Measurements from ENCODE around the gene TMEM38B.
"Not testable (repeated sequence)": the region's sequence is repeated elsewhere in the genome, so short reads cannot be mapped to it uniquely, and the experiment has no call there.

Gene TMEM38B

GRCh38 chr9:105693435-105694189 lies 729 bp upstream of the TMEM38B start:
- Histone ChIP-seq H3K27ac (ENCODE audit: low read depth, low read length) (no peak overlapping the region), H3K27me3 (ENCODE audit: control insufficient read depth, insufficient read depth, low read length) (no peaks in the 10 kb centered on the region), H3K9ac (ENCODE audit: low read length) (peak overlapping the region; percentile 32), H3K4me3 (ENCODE audit: low read length) (peak overlapping the region; percentile 87), H3K4me1 (ENCODE audit: control insufficient read depth, insufficient read depth, low read length) (peaks cover 5% of the 10 kb centered on the region), H3K36me3 (ENCODE audit: control insufficient read depth, insufficient read depth, low read length) (no peaks in the 10 kb centered on the region)

DNA sequence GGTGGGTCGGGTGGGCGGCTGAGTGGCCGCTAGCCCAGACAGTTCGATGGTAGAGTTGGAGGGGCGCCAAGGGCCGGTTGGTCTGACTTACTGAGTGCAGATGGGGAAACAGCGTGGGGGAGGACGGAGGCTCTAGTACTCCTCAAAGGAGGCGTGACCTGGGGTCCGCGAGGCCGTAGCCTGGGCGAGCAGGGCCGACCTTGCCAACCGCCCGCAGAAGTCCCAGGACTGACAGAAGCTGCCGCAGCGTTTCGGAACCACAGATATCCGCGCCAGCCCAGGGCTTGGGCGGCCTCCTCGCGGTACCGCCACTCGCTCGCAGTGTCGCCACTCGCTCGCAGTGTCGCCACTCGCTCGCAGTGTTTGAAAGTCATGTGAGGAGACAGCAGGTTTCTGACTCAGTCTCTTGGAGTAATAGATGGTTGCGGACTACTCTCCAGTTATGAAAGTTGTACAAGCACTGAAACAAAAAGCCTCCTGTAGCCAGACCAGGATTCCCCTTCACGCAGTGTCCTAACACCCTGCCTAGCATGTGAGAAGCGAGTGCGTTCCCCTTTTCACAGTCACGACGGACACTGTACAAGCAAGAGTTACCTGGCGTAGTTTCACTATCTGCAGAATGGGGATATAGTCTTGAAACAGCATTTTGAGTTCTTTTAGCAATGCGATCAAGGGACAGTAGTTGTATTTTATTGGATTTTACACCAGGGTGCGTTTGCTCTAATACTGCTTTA lies 674 bp downstream of the TMEM38B start:
- Histone ChIP-seq H3K4me3 (ENCODE audit: low read length) (peak overlapping the region; percentile 87), H3K4me1 (ENCODE audit: control insufficient read depth, insufficient read depth, low read length) (peaks cover 5% of the 10 kb centered on the region), H3K27me3 (ENCODE audit: control insufficient read depth, insufficient read depth, low read length) (no peaks in the 10 kb centered on the region)

DNA sequence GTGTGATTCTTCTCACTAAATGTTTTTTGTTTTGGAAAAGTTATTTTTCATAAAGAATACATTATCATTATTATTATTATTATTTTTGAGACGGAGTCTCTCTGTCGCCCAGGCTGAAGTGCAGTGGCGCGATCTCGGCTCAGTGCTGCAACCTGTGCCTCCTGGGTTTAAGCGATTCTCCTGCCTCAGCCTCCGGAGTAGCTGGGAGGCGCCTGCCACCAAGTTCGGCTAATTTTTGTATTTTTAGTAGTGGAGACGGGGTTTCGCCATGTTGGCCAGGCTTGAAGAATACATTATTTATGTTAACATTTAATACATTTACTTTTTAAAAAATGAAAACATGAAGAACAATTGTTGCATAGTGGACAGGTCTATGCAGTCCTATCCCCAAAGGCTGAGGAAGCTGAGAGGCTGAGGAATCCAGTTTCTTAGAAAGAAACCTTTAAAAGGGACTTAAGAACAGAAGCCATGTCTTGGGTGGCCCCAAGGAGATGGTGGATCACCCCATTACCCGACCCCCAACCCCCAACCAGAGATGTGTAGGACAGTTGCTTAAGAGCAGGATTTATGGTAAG lies 2.0 kb downstream of the TMEM38B start:
- Histone ChIP-seq H3K4me1 (ENCODE audit: control insufficient read depth, insufficient read depth, low read length) (peaks cover 5% of the 10 kb centered on the region), H3K27ac (ENCODE audit: low read depth, low read length) (no peak overlapping the region), H3K27me3 (ENCODE audit: control insufficient read depth, insufficient read depth, low read length) (no peaks in the 10 kb centered on the region), H3K9ac (ENCODE audit: low read length) (no peak overlapping the region), H3K4me3 (ENCODE audit: low read length) (no peak overlapping the region), H3K36me3 (ENCODE audit: control insufficient read depth, insufficient read depth, low read length) (no peaks in the 10 kb centered on the region)

More for the DNA sequence above, 674 bp downstream of the TMEM38B start:
- Histone ChIP-seq H3K9ac (ENCODE audit: low read length) (peak overlapping the region; percentile 52), H3K36me3 (ENCODE audit: control insufficient read depth, insufficient read depth, low read length) (no peaks in the 10 kb centered on the region), H3K27ac (ENCODE audit: low read depth, low read length) (peak overlapping the region; percentile 12)

DNA sequence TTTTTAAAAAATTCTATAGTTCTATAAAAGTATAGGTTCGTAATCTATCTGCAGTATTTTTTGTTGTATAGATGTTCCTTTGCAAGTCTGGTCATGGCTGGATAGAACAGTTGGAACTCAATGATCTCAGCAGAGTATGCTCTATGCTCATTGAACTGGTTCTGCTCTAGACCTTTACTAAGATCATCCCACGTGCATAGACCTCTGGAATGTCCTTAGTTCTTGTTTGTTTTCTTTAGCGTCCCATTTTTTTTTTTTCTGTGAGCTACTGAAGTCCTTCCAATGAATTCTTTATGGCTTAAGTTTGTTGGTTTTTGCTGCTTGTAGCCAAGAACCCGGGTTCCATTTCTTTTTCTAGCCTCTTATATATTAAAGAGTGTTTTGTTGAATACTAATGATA lies 3.5 kb downstream of the TMEM38B start:
- H3K27ac ChIP-seq (ENCODE audit: low read depth, low read length) = no peak overlapping the region
- no peaks in the 10 kb centered on the region for H3K36me3 ChIP-seq (ENCODE audit: control insufficient read depth, insufficient read depth, low read length)
- peaks cover 5% of the 10 kb centered on the region for H3K4me1 ChIP-seq (ENCODE audit: control insufficient read depth, insufficient read depth, low read length)
- no peak overlapping the region for H3K4me3 ChIP-seq (ENCODE audit: low read length)
- H3K27me3 ChIP-seq (ENCODE audit: control insufficient read depth, insufficient read depth, low read length) = no peaks in the 10 kb centered on the region
- H3K9ac ChIP-seq (ENCODE audit: low read length) = no peak overlapping the region

DNA sequence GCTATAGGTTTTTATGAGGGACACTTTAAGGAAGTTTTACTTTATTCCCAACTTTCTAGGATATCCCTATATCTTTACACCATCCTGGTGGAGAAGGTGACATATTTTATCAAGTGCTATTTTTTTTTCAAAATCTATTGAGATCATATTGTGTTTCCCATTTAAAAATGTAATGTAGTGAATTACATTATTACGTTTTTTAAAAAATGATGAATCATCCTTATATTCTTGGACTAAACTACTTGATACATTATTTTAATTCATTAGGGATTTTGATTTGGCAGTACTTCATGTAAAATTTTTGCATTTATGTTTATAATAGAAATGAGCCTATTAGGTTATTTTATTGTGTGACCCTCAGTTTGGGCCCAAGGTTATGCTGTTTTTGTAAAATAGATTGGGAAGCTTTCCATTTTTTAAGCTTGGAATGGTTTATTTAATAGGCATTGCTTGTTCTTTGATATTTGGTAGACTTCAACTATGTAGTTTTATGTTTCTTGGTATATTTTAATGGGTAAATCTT lies 4.1 kb downstream of the TMEM38B start:
- peaks cover 5% of the 10 kb centered on the region for H3K4me1 ChIP-seq (ENCODE audit: control insufficient read depth, insufficient read depth, low read length)
- H3K36me3 ChIP-seq (ENCODE audit: control insufficient read depth, insufficient read depth, low read length) = no peaks in the 10 kb centered on the region
- H3K4me3 ChIP-seq (ENCODE audit: low read length) = no peak overlapping the region
- H3K27me3 ChIP-seq (ENCODE audit: control insufficient read depth, insufficient read depth, low read length) = no peaks in the 10 kb centered on the region
- no peak overlapping the region for H3K27ac ChIP-seq (ENCODE audit: low read depth, low read length)
- H3K9ac ChIP-seq (ENCODE audit: low read length) = no peak overlapping the region

DNA sequence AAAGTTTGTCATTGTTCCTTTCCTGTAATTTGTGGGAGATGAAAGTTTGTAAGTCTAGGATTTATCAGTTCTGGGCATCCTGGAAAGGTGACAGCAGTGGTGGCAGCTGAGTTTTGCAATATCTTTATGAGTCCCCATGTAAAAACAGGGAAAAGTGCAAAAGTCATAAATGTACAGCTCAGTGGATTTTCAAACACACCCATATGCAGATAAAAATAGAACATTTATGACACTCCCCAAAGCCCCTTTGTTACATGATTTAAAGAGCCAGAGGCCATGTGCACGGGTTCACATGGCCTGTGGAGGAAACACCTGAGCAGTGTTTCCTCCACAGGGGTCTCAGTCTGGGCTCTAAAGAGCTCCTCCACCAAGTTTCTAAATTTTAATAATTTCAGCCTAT lies 6.3 kb downstream of the TMEM38B start:
- no peak overlapping the region for H3K9ac ChIP-seq (ENCODE audit: low read length)
- no peaks in the 10 kb centered on the region for H3K27me3 ChIP-seq (ENCODE audit: control insufficient read depth, insufficient read depth, low read length)
- no peak overlapping the region for H3K27ac ChIP-seq (ENCODE audit: low read depth, low read length)
- no peak overlapping the region for H3K4me3 ChIP-seq (ENCODE audit: low read length)
- no peaks in the 10 kb centered on the region for H3K36me3 ChIP-seq (ENCODE audit: control insufficient read depth, insufficient read depth, low read length)
- H3K4me1 ChIP-seq (ENCODE audit: control insufficient read depth, insufficient read depth, low read length) = no peaks in the 10 kb centered on the region

- H3K27ac ChIP-seq (ENCODE audit: low read depth, low read length) = no peak overlapping the region
- no peaks in the 10 kb centered on the region for H3K4me1 ChIP-seq (ENCODE audit: control insufficient read depth, insufficient read depth, low read length)
- no peak overlapping the region for H3K9ac ChIP-seq (ENCODE audit: low read length)
- no peaks in the 10 kb centered on the region for H3K36me3 ChIP-seq (ENCODE audit: control insufficient read depth, insufficient read depth, low read length)
- H3K4me3 ChIP-seq (ENCODE audit: low read length) = no peak overlapping the region
- H3K27me3 ChIP-seq (ENCODE audit: control insufficient read depth, insufficient read depth, low read length) = no peaks in the 10 kb centered on the region
Measured at GRCh38 chr9:105701145-105701544, 6.8 kb downstream of the TMEM38B start.

DNA sequence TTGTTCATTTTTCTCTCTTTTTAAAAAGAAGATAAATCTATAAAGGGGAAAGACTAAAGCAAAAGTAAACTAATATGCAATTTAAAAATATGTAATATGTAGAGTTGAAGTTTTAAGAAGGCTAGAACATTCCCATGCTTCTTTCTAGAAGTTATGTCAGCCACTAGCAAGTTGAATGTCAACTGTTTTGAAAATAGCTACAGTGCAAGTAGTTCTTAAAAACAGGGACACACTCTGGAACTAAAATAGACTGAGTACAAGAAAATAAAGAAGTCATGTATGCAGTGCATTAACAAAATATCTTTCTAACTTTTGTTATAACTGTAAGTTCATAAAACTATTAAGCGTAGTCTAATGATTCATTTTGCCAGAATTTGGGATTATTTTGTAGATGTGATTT lies 7.9 kb downstream of the TMEM38B start:
- no peak overlapping the region for H3K27ac ChIP-seq (ENCODE audit: low read depth, low read length)
- no peaks in the 10 kb centered on the region for H3K36me3 ChIP-seq (ENCODE audit: control insufficient read depth, insufficient read depth, low read length)
- no peaks in the 10 kb centered on the region for H3K4me1 ChIP-seq (ENCODE audit: control insufficient read depth, insufficient read depth, low read length)
- no peaks in the 10 kb centered on the region for H3K27me3 ChIP-seq (ENCODE audit: control insufficient read depth, insufficient read depth, low read length)
- H3K4me3 ChIP-seq (ENCODE audit: low read length) = no peak overlapping the region
- H3K9ac ChIP-seq (ENCODE audit: low read length) = no peak overlapping the region

DNA sequence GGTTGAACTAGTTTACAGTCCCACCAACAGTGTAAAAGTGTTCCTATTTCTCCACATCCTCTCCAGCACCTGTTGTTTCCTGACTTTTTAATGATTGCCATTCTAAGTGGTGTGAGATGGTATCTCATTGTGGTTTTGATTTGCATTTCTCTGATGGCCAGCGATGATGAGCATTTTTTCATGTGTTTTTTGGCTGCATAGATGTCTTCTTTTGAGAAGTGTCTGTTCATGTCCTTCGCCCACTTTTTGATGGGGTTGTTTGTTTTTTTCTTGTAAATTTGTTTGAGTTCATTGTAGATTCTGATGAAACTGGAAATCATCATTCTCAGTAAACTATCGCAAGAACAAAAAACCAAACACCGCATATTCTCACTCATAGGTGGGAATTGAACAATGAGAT lies 9.3 kb downstream of the TMEM38B start:
- not testable (repeated sequence) for H3K4me3 ChIP-seq (ENCODE audit: low read length); H3K4me1 ChIP-seq (ENCODE audit: control insufficient read depth, insufficient read depth, low read length); H3K36me3 ChIP-seq (ENCODE audit: control insufficient read depth, insufficient read depth, low read length); H3K9ac ChIP-seq (ENCODE audit: low read length); H3K27ac ChIP-seq (ENCODE audit: low read depth, low read length); H3K27me3 ChIP-seq (ENCODE audit: control insufficient read depth, insufficient read depth, low read length)

DNA sequence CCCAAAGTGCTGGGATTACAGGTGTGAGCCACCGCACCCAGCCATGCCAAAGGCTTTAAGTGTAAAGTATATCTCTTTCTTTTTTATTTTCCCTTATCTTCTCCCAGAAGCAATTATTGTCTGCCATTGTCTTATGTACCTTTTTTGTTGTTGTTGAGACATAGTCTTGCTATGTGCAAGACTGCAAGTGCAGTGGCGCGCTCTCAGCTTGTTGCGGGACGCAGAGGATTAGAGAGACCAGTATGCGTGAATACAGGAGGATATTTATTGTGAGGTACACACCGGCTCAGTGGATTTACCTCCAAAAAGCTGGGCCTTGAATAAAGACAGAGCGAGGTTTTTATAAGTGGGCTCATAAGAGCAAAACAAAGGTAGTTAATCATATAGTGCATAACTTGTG lies 11.8 kb downstream of the TMEM38B start:
- Histone ChIP-seq H3K4me1 (ENCODE audit: control insufficient read depth, insufficient read depth, low read length) (no peaks in the 10 kb centered on the region), H3K27ac (ENCODE audit: low read depth, low read length) (no peak overlapping the region), H3K36me3 (ENCODE audit: control insufficient read depth, insufficient read depth, low read length) (no peaks in the 10 kb centered on the region), H3K4me3 (ENCODE audit: low read length) (no peak overlapping the region), H3K9ac (ENCODE audit: low read length) (no peak overlapping the region), H3K27me3 (ENCODE audit: control insufficient read depth, insufficient read depth, low read length) (no peaks in the 10 kb centered on the region)

GRCh38 chr9:105708405-105708804 lies 14.1 kb downstream of the TMEM38B start:
- no peak overlapping the region for H3K9ac ChIP-seq (ENCODE audit: low read length)
- H3K27me3 ChIP-seq (ENCODE audit: control insufficient read depth, insufficient read depth, low read length) = no peaks in the 10 kb centered on the region
- no peaks in the 10 kb centered on the region for H3K4me1 ChIP-seq (ENCODE audit: control insufficient read depth, insufficient read depth, low read length)
- no peak overlapping the region for H3K4me3 ChIP-seq (ENCODE audit: low read length)
- no peak overlapping the region for H3K27ac ChIP-seq (ENCODE audit: low read depth, low read length)
- no peaks in the 10 kb centered on the region for H3K36me3 ChIP-seq (ENCODE audit: control insufficient read depth, insufficient read depth, low read length)

DNA sequence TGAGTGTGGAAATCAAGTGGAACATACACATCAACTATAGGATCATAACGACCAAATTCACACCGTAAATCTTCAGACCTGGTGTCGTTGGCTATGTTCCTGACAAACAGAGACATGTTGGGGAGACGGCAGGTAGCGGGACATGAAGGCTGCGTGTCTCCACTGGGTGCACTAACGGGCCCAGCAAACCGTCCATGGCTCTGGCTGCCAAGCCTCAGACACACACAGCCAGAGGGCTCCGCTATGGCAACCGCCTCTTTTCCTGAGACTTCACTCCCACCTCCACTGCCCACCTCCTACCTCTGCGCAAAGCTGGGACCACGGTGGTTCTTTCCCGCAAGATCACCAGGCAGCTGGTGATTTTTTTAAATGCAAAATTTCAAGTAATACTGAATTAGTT lies 16.3 kb downstream of the TMEM38B start:
- no peaks in the 10 kb centered on the region for H3K4me1 ChIP-seq (ENCODE audit: control insufficient read depth, insufficient read depth, low read length)
- H3K4me3 ChIP-seq (ENCODE audit: low read length) = no peak overlapping the region
- H3K36me3 ChIP-seq (ENCODE audit: control insufficient read depth, insufficient read depth, low read length) = no peaks in the 10 kb centered on the region
- no peak overlapping the region for H3K9ac ChIP-seq (ENCODE audit: low read length)
- no peaks in the 10 kb centered on the region for H3K27me3 ChIP-seq (ENCODE audit: control insufficient read depth, insufficient read depth, low read length)
- no peak overlapping the region for H3K27ac ChIP-seq (ENCODE audit: low read depth, low read length)

All from rectal smooth muscle tissue (tissue), 1 donor.